PFSK-1 (cell line): ENCODE data around the gene KLF11.

Source experiments
- POLR2AphosphoS5 ChIP-seq: IDR thresholded peaks from 2 replicates; pipeline ENCODE4 v1.6.1; 2012; ENCODE audit warnings: low read depth, mild to moderate bottlenecking, control low read depth, low read length, moderate library complexity
- SIN3A ChIP-seq: IDR thresholded peaks from 2 replicates; pipeline ENCODE4 v1.6.1; 2012; ENCODE audit warnings: mild to moderate bottlenecking, low read length, moderate library complexity, borderline replicate concordance; ENCODE audit not compliant: insufficient read depth

DNA sequence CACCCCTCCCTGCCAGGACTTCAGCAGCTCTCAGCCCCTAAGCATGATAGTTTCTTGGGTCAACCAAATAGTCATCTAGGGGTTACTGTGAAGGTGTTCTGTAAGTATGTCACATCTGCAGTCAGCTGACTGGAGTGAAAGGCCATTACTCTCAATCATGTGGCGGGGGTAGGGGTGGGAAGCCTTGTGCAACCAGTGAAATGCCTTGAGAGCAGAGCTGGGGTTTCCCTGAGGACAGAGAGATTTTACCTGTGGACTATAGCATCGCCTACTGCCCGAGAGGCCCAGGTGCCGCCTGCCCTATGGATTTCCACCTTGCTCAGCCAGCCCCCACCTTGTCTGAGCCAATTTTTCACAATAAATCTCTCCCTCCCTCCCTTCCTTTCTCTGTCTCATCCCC, 20.9 kb upstream of the KLF11 start:
- TF ChIP-seq POLR2AphosphoS5 (no peak), SIN3A (no peak)
